ENCODE data around the gene CCL27.

GRCh38 chr9:34659592-34660253 is 2.7 kb downstream of the CCL27 start:
- TF ChIP-seq CTCF (IDR thresholded peaks at IDR 0.05), result no peak
- no peak for TF ChIP-seq POLR2A (IDR thresholded peaks at IDR 0.05)
- no peak for TF ChIP-seq POLR2AphosphoS5 (IDR thresholded peaks at IDR 0.05)
- TF ChIP-seq EP300 (IDR thresholded peaks at IDR 0.05), result no peak
